Endothelial cell of umbilical vein (primary cell): ENCODE results near the gene DDX56. TPM values are rescaled to one million over a fixed set of nuclear protein-coding genes. Genes with fewer than 3 reads are reported as not detected.

Experiments
- BruUV-seq: library from RNA; stranded (reverse); fragments of 400-500 nt; replicated peaks from 2 replicates; lab custom pipeline; 2021; lab: Mats Ljungman, UMichigan
- CTCF ChIA-PET: fragments of 300-600, 350-600 bp; sonication (Branson Sonifier 250); formaldehyde crosslinking; loops from one replicate; lab custom pipeline; 2021; ENCODE audit warnings: antibody characterized with exemption, inconsistent platforms; lab: Charles Lee
- POLR2A ChIA-PET: fragments of 300-600, 350-600 bp; sonication (Branson Sonifier 250); formaldehyde crosslinking; loops from one replicate; lab custom pipeline; 2021; ENCODE audit warnings: antibody characterized with exemption, inconsistent platforms; lab: Charles Lee
- DNase-seq: peaks from one replicate; pipeline ENCODE4 v3.0.0-alpha.2; 2011; ENCODE audit warnings: low read depth, low spot score
- FAIRE-seq: peaks from 2 replicates; lab custom pipeline; 2011; peaks lifted over from hg19 to GRCh38; lab: Jason Lieb, UNC
- H2AFZ ChIP-seq: 2 replicates; pipeline ENCODE4 v1.6.0; 2012; ENCODE audit warnings: low read depth, low read length, control low read depth, inconsistent platforms
- H3K27ac ChIP-seq: 2 replicates; pipeline ENCODE4 v1.5.1; 2011; ENCODE audit warnings: low read depth, mild to moderate bottlenecking, control low read depth, low read length, moderate library complexity; ENCODE audit not compliant: insufficient read depth
- H3K27me3 ChIP-seq, 2 experiments: 2 replicates each; pipeline versions ENCODE4 v1.6.0 to v1.6.1; 2011; ENCODE audit warnings: low read length in 2 of 2, mixed read lengths in 1 of 2; ENCODE audit not compliant: control insufficient read depth in 2 of 2, insufficient read depth in 2 of 2
- H3K36me3 ChIP-seq, 2 experiments: 2 replicates in 1 of 2; 3 replicates in 1 of 2; pipeline ENCODE4 v1.5.1; 2011; ENCODE audit warnings: low read length in 2 of 2, mild to moderate bottlenecking in 1 of 2, moderate library complexity in 1 of 2; ENCODE audit not compliant: control insufficient read depth in 2 of 2, insufficient read depth in 2 of 2; ENCODE audit errors: extremely low read depth in 1 of 2
- H3K4me1 ChIP-seq: 3 replicates; pipeline ENCODE4 v1.5.1; 2011; ENCODE audit warnings: mild to moderate bottlenecking, low read length; ENCODE audit not compliant: control insufficient read depth, insufficient read depth; ENCODE audit errors: extremely low read depth
- H3K4me2 ChIP-seq: 2 replicates; pipeline ENCODE4 v1.6.1; 2011; ENCODE audit warnings: low read length, control low read depth, mixed read lengths; ENCODE audit not compliant: insufficient read depth
- H3K4me3 ChIP-seq, 3 experiments: fragments of 200-600 bp in 1 of 3; sonication (generic), shearing (Covaris generic) in 1 of 3; replicated peaks in 1 of 3; 2 replicates each; pipeline ENCODE4 v1.5.1; 2011 to 2016; ENCODE audit warnings: control low read depth in 3 of 3, low read length in 3 of 3, mild to moderate bottlenecking in 2 of 3, inconsistent platforms in 1 of 3, low read depth in 1 of 3, moderate library complexity in 1 of 3; ENCODE audit not compliant: insufficient read depth in 1 of 3
- H3K79me2 ChIP-seq: 2 replicates; pipeline ENCODE4 v1.6.0; 2012; ENCODE audit warnings: low read length, inconsistent platforms; ENCODE audit not compliant: control insufficient read depth, insufficient read depth
- H3K9ac ChIP-seq: replicated peaks from 2 replicates; pipeline ENCODE3; 2011; ENCODE audit warnings: low read length, control low read depth; ENCODE audit not compliant: insufficient read depth; ENCODE audit errors: extremely low read depth
- H3K9me1 ChIP-seq: replicated peaks from 3 replicates; pipeline ENCODE4 v1.6.0; 2011; ENCODE audit warnings: mild to moderate bottlenecking, low read length; ENCODE audit not compliant: control insufficient read depth, insufficient read depth; ENCODE audit errors: extremely low read depth
- H3K9me3 ChIP-seq: replicated peaks from 2 replicates; pipeline ENCODE4 v1.5.1; 2012; ENCODE audit warnings: low read length, inconsistent platforms; ENCODE audit not compliant: control insufficient read depth, insufficient read depth
- H4K20me1 ChIP-seq: replicated peaks from 2 replicates; pipeline ENCODE3; 2011; ENCODE audit warnings: mild to moderate bottlenecking, low read length; ENCODE audit not compliant: control insufficient read depth, insufficient read depth; ENCODE audit errors: extremely low read depth
- CTCF ChIP-seq, 2 donors: IDR thresholded peaks; 1 replicate in 1 of 2; 2 replicates in 1 of 2; pipeline ENCODE4 v1.5.1; 2011; ENCODE audit warnings: low read length in 2 of 2, mild to moderate bottlenecking in 2 of 2, moderate library complexity in 2 of 2, control low read depth in 1 of 2, inconsistent platforms in 1 of 2, low read depth in 1 of 2; ENCODE audit not compliant: insufficient read depth in 1 of 2; ENCODE audit errors: extremely low read depth in 1 of 2
- EZH2 ChIP-seq: IDR thresholded peaks from 2 replicates; pipeline ENCODE4 v1.6.1; 2012; ENCODE audit warnings: borderline replicate concordance, low read depth, mild to moderate bottlenecking, moderate library complexity, low read length, inconsistent platforms; ENCODE audit not compliant: severe bottlenecking
- FOS ChIP-seq: IDR thresholded peaks from 2 replicates; pipeline ENCODE4 v1.6.1; 2011; ENCODE audit warnings: mild to moderate bottlenecking, low read length, moderate library complexity, borderline replicate concordance; ENCODE audit not compliant: insufficient read depth
- GATA2 ChIP-seq: IDR thresholded peaks from 2 replicates; pipeline ENCODE4 v1.7.0; 2011; ENCODE audit warnings: low read depth, mild to moderate bottlenecking, moderate library complexity, mixed read lengths, low read length; ENCODE audit not compliant: insufficient read length, insufficient read depth
- JUN ChIP-seq: IDR thresholded peaks from 2 replicates; pipeline ENCODE4 v1.6.1; 2011; ENCODE audit warnings: borderline replicate concordance, low read depth; ENCODE audit not compliant: insufficient read length, insufficient read depth
- MAX ChIP-seq: IDR thresholded peaks from 2 replicates; pipeline ENCODE4 v1.6.1; 2011; ENCODE audit not compliant: insufficient read depth, insufficient read length
- MYC ChIP-seq: IDR thresholded peaks from one replicate; pipeline ENCODE4 v1.6.1; 2011; ENCODE audit warnings: mild to moderate bottlenecking, low read depth, low read length
- POLR2A ChIP-seq: IDR thresholded peaks from 2 replicates; pipeline ENCODE4 v1.6.1; 2012; ENCODE audit warnings: low read depth, mild to moderate bottlenecking, control low read depth, low read length
- POLR2AphosphoS5 ChIP-seq: IDR thresholded peaks from 2 replicates; pipeline ENCODE4 v1.6.1; 2012; ENCODE audit warnings: low read depth, mild to moderate bottlenecking, control low read depth, low read length, moderate library complexity; ENCODE audit not compliant: insufficient read depth
- dilution Hi-C: fragments of 300-500 bp; cut with MboI; formaldehyde crosslinking; loops from one replicate; pipeline ENCODE4 v1.15.0; 2019; ENCODE audit warnings: low sequenced_read_pairs; ENCODE audit not compliant: extremely low pct_ligation_motif_present
- intact Hi-C: fragments of 100-400 bp; cut with micrococcal nuclease; formaldehyde crosslinking; loops from one replicate; pipeline ENCODE4 v1.10.0; 2022
- polyA plus RNA-seq, 4 experiments: library from polyadenylated mRNA; depleted of rRNA in 3 of 4; stranded (reverse) in 3 of 4; unstranded in 1 of 4; fragments of >200 nt; gene quantifications; 2 replicates each; pipeline versions ENCODE4 v1.2.1 to v1.2.3, GENCODE V29; 2011 to 2012; ENCODE audit warnings: missing spikeins in 1 of 4
- total RNA-seq: library from RNA; stranded (reverse); gene quantifications from 2 replicates; pipeline ENCODE4 v1.2.3, GENCODE V29; 2021

Gene DDX56
- total and polyA plus RNA-seq, 2 donors (not counting 3 experiments of a cell fraction or from before 2014, with no cell fraction given), result 94.7 to 96.6 TPM

- Histone ChIP-seq H3K4me2 (no peak overlapping the region), H2AFZ (no peak overlapping the region), H3K79me2 (no peaks in the 10 kb centered on the region), H4K20me1 (no peaks in the 10 kb centered on the region), H3K27ac (no peak overlapping the region), H3K4me1 (peaks cover 2% of the 10 kb centered on the region), H3K36me3 (no peaks in the 10 kb centered on the region), H3K9me3 (no peaks in the 10 kb centered on the region), H3K27me3 (peaks cover 8 to 12% of the 10 kb centered on the region in 2 experiments), H3K4me3 (no peak overlapping the region), H3K9me1 (no peaks in the 10 kb centered on the region), H3K9ac (no peak overlapping the region)
- intact Hi-C loops, result no loop called here
- dilution Hi-C loops, result no loop called here
- no peak for TF ChIP-seq POLR2AphosphoS5
- TF ChIP-seq POLR2A, result no peak
- no peak for TF ChIP-seq MAX
- no peak for TF ChIP-seq CTCF (IDR thresholded peaks at IDR 0.05; ENCODE audit: extremely low read depth in 1 of 2, insufficient read depth in 1 of 2, low read depth in 1 of 2, low read length in 2 of 2)
- TF ChIP-seq MYC, result no peak
- no peak for TF ChIP-seq JUN
- no peak for TF ChIP-seq FOS
- no peak for TF ChIP-seq EZH2
- no peak for TF ChIP-seq GATA2
- ChIA-PET POLR2A (no interaction called here), CTCF (interaction anchor here (1.0 kb wide), 1 partner anchor 15 kb away, joined by 4 read pairs; no protein-coding TSS in a partner anchor)
- no TSS peak for BruUV-seq
- FAIRE-seq, result no peak
- DNase-seq, result no peak
Measured at GRCh38 chr7:44549457-44549856, 24.3 kb downstream of the DDX56 start.
